ENCODE measurements around the gene CCL13. TPM values are rescaled to one million over a fixed set of nuclear protein-coding genes. Genes with fewer than 3 reads are reported as not detected.

The CCL13 gene
- total RNA-seq, 2 donors from 2014 or later: 3.1 to 5.0 TPM

DNA sequence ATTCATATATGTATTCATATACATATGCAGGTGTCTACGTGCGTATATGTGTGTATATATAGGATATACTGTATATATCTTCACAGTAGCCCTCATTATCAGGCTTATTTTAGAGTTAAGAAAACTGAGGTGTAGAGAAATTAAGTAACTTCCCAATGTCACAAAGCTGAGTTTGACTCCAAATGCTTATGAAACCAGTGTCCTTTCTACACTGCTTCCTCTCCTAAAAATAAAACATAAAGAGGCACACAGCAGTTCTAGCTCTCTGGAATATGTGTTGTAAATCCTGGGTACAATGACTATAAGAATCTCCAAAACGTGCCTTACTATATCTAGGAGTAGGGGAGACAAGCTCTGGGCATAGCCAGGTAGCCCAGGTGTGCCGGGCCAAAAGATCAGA is 46.7 kb downstream of the CCL13 start:
- Histone ChIP-seq H3K4me1 (ENCODE audit: control insufficient read depth in 1 of 2, low read depth in 2 of 2) (no peaks in the 10 kb centered on the region), H3K27ac (no peak overlapping the region), H3K4me3 (no peak overlapping the region), H3K36me3 (no peaks in the 10 kb centered on the region), H3K9me3 (no peaks in the 10 kb centered on the region), H3K27me3 (replicated peaks; ENCODE audit: insufficient read depth) (no peaks in the 10 kb centered on the region)
- ATAC-seq (ENCODE audit: insufficient number of reproducible peaks, low FRiP score, low read depth) (no peak), DNase-seq (ENCODE audit: low spot score) (no peak)
- TF ChIP-seq CTCF (IDR thresholded peaks at IDR 0.05): no peak

- no peak for DNase-seq (ENCODE audit: low spot score)
- Histone ChIP-seq H3K36me3 (no peaks in the 10 kb centered on the region), H3K4me3 (no peak overlapping the region), H3K27me3 (replicated peaks; ENCODE audit: insufficient read depth) (no peaks in the 10 kb centered on the region), H3K27ac (no peak overlapping the region), H3K4me1 (ENCODE audit: control insufficient read depth in 1 of 2, low read depth in 2 of 2) (no peaks in the 10 kb centered on the region), H3K9me3 (no peaks in the 10 kb centered on the region)
- TF ChIP-seq CTCF (IDR thresholded peaks at IDR 0.05): no peak
- no peak for ATAC-seq (ENCODE audit: insufficient number of reproducible peaks, low FRiP score, low read depth)
Observed at GRCh38 chr17:34406226-34406625, 49.9 kb downstream of the CCL13 start.

Other genes starting within 250 kb of the CCL13 start
- 100 to 1,000 TPM; 324 to 448 TPM for gene CCL2, start 101.2 kb upstream of the CCL13 start, total RNA-seq
- gene CCL7, start 86.3 kb upstream of the CCL13 start, total RNA-seq: 1 to 10 TPM in 1 of 2 donors, not detected in 1; 1.3 TPM
- not detected for gene CCL11, start 70.7 kb upstream of the CCL13 start, total RNA-seq
- gene CCL8, start 37.0 kb upstream of the CCL13 start, total RNA-seq: 1 to 10 TPM; 2.5 to 3.7 TPM
- not detected for gene CCL1, start 6.8 kb downstream of the CCL13 start, total RNA-seq
- gene TMEM132E, start 223.1 kb downstream of the CCL13 start, total RNA-seq: 1 to 10 TPM in 1 of 2 donors, under 1 TPM in 1; 0.56 to 1.9 TPM

All from thoracic aorta (tissue), 2 donors.